Activated effector memory CD4-positive, alpha-beta T cell treated with Interleukin-2 at 50 U/mL for 16 hours (primary cell): ENCODE results near the gene DHRS1.

Experiments
- DNase-seq: peaks from one replicate; pipeline ENCODE4 v3.0.0-alpha.2; 2020

The DHRS1 gene

GRCh38 chr14:24308342-24309124 is 9.0 kb upstream of the DHRS1 start:
- DNase-seq, result no peak

DNA sequence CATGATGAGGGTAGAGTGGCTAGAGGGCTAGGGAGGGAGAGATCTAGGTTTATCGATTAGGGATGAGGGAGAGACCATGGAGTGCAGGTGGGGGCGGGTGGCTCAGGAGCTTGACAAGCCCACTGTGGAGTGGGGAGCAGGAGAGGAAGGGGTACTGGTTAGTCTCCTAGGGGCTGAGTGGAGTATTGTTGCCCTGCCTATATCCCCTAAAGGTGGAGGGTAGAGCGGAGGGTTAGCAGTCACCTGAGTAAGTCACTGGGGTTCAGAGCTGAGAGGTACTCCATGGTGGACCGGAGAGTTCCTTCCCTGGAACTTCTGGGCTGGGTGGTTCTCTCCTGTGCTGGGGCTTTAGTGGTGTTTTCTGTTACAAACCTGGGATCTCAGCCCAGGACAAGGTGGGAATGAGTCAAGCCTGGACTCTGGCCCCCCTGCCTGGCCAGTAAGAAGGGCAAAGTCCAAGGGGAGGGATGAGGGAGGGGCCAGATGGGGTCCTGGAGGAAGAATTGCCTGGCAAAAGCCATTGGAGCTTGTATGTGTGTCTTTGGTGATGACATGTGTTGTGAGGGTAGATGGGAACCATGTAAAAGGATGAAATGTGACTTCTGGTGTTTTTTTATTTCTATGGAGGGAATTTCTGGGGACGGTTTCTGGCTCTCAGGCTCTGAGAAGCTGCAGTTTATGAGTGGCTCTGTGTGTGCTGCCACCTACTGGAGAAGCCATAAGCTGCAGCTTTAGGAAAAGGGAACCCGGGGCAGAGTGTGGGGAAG is 8.2 kb upstream of the DHRS1 start, which contains the start of gene CIDEB:
CIDEB (minus strand) TSS at position 403 of the 767 bp plus-strand sequence; CDS start at position 284, 119 bp downstream.
- DNase-seq, result peak; percentile 33

GRCh38 chr14:24307156-24307574 is 7.6 kb upstream of the DHRS1 start:
- DNase-seq, result no peak

GRCh38 chr14:24304019-24304387 is 4.4 kb upstream of the DHRS1 start:
- no peak for DNase-seq

DNA sequence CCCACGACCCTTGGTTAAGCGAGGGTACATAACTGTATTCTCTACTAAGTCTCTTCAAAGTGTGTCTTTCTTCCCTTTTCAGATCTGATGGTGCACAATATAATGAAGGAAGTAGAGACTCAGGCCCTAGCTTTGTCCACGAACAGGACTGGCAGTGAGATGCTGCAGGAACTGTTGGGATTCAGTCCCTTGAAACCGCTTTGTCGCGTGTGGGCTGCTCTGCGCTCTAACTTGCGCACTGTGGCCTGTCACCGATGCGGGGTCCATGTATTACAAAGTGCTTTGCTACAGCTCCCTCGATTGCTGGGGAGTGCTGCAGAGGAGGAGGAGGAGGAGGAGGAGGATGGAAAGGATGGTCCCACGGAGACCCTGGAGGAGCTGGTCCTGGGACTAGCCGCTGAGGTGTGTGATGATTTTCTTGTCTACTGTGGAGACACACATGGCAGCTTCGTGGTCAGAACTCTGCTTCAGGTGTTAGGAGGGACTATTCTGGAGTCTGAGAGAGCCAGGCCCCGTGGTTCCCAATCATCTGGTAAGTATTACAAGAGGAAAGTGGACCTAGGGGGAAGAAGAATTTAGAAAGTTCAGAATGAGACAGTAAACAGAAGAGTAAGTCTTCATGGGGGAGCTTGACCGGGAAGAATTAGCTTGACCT is 873 bp upstream of the DHRS1 start:
- no peak for DNase-seq

DNA sequence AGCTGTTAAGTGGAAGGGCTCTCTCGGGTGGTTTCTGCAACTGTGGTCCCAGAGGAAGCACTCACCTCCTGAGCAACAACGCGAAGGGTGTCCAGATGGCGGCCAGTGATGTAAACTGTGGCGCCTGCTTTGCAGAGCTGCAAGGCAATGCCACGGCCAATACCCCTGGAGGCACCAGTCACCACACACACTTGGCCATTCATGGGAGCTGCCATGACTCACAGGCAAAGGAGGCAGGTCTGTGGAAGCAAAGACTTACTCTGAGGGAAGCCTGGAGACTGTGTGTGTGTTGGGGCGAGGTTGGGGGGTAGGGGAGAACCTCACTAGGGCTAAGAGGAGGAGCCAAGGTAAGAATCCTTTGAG is 707 bp downstream of the DHRS1 start:
- no peak for DNase-seq

- DNase-seq, result no peak
These were observed 2.2 kb downstream of the DHRS1 start for GRCh38 chr14:24297190-24297964.

GRCh38 chr14:24296341-24297157 is 3.0 kb downstream of the DHRS1 start:
- peak; percentile 47 for DNase-seq

GRCh38 chr14:24293525-24293924 is 6.1 kb downstream of the DHRS1 start:
- no peak for DNase-seq

GRCh38 chr14:24292118-24292807 is 7.3 kb downstream of the DHRS1 start:
- no peak for DNase-seq

DNA sequence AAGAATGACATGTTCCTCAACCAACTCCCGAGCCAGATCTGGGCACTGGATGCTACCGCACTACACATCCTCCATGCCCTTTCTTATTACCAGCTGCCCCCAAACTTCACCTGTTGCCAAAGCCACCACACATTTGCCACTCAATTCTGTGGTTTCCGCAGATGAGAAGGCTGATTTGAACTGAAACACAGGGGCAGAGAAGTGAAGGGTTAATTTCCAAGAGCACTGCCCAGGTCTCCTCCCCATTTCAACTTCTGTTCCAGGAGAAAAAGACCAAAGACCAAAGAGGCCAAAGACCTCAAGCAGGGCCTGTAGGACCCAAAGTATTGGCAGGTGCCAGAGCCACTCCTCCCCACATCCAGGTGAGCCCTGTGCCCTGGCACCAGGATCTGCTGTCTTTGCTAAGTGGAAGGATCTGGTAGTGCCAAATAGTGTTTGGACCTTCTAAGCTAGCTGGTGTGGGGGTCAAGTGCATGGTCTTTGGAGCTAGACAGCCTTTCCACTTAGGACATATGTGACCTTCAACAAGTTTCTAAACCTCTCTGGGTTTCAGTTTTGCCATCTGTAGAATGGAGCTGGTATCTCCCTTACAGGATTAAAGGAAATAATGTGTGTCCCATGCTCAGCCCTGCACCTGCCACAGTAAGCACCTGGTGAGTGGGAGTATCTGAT is 8.0 kb downstream of the DHRS1 start:
- DNase-seq, result no peak

- DNase-seq, result no peak
These were observed 8.8 kb downstream of the DHRS1 start for GRCh38 chr14:24290746-24291145.

DNA sequence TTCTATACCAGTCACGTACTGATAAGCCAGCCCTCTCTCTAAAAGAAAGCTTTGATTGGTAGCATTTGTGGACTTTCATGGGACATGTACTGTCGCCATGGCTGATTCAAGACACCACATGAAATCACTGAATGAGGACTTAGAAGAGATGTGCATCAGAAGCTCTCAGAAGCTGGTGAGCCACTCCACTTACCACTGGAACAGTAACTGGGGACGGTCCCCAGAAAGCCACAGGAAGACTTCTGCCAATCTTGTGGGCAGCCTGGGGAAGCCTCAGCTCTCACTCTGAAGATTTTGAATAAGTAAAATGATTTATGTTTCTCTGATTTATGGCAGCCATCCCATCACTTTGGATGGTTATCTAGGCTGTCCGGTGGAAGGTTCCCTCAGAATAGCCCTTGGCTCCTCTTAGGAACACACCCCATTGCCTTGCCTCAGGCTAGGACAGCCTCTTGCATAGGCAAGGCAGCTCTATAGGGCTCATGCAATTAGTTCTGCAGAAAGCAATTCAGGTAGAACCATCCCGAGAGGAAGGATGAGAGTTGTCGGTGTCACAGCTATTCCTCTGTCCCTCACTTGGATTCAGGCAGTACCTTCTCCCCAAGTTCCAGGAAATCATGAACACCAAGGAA is 9.8 kb downstream of the DHRS1 start:
- DNase-seq, result no peak

GRCh38 chr14:24286996-24287395 is 12.6 kb downstream of the DHRS1 start:
- no peak for DNase-seq

DNA sequence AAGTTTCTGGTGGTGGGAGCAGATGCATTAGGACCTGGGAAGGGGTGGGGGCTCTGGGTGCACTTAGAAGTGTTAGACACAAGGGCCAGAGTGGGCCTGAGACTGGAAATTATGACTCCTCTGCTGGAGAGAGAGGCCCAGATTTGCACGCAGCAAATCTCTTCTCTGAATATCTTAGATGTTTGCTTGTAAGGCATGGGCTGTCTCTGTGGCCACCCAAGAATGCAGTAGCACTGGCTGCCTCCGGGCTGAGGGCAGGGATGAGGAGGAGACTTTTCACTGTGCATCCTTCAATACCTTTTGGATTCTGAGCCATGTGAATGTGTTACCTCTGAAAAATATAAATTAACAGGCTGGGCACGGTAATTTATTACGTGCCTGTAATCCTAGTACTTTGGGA is 14.2 kb downstream of the DHRS1 start:
- no peak for DNase-seq

GRCh38 chr14:24284501-24285035 is 15.0 kb downstream of the DHRS1 start:
- DNase-seq, result no peak

- DNase-seq, result no peak
These were observed 15.7 kb downstream of the DHRS1 start for GRCh38 chr14:24283796-24284460.

DNA sequence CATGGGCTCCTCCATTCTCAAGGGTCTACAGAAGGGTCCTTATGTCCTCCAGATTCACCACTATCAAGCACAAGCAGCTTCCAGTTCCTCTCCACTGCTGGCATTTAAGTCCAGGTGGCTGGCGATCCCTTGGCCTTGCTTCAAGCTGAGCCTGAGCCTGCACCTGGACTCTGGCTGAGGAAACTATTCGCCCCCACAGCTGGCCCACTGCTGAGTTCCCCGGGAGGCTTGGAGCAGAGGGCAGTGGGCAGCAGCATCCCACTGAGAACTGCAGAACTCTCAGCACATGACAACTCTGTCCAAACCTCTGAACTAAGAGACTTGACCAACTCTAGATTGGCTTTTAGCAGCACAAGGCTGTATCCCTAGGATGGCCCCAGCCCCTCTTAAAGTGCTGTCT is 16.8 kb downstream of the DHRS1 start:
- no peak for DNase-seq

DNA sequence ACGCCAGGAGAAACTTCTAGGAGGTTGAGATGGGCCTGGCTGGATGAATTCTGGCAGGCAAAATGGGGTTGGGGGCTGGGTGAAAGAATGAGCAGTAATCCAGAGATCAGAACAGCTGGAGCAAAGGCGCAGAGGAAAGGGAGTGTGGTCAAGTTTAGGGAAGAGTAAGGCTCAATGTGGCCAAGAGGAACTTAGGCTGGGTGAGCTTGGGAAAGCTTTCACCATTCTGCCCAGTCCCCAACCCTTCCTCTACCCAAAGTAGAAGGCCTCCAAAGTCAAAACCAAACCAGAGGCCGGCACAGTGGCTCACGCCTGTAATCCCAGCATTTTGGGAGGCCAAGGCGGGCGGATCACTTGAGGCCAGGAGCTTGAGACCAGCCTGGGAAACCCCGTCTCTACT is 17.9 kb downstream of the DHRS1 start:
- DNase-seq, result no peak
